ENCODE measurements around the gene SYT17.

GRCh38 chr16:19145010-19145409 lies 23.0 kb upstream of the SYT17 start:
- no peak for TF ChIP-seq CTCF (IDR thresholded peaks at IDR 0.05)
- TF ChIP-seq POLR2A (IDR thresholded peaks at IDR 0.05) = no peak
